Stimulated activated CD4-positive, alpha-beta T cell treated with anti-CD3 and anti-CD28 coated beads, TNF-alpha, amount 100 ng/mL, for 1 hour (primary cell): ENCODE measurements around the gene CDK5RAP3.
"Not testable (repeated sequence)": the region's sequence is repeated elsewhere in the genome, so short reads cannot be mapped to it uniquely, and the experiment has no call there.

Experiments used
- DNase-seq, 3 donors: peaks; one replicate each; pipeline ENCODE4 v3.0.0-alpha.2; 2020; ENCODE audit warnings: low read depth in 3 of 3, low spot score in 1 of 3

CDK5RAP3 gene

DNA sequence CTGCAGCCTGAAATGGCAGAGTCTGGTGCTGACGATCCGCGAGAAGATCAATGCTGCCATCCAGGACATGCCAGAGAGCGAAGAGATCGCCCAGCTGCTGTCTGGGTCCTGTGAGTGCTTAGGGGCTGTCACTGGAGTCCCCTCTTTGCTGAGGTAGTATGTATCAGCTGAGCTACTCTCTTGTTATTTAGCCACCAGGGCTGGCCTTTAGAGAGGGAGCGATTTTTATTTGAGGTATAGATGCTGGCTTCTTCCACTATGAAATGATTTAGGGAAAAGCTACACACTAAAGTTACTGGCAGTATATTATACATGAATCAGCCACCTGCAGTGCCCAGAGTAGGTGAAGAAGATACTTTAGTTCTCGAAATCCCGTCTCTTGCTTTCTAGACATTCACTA is 2.6 kb downstream of the CDK5RAP3 start:
- DNase-seq, result no peak

DNA sequence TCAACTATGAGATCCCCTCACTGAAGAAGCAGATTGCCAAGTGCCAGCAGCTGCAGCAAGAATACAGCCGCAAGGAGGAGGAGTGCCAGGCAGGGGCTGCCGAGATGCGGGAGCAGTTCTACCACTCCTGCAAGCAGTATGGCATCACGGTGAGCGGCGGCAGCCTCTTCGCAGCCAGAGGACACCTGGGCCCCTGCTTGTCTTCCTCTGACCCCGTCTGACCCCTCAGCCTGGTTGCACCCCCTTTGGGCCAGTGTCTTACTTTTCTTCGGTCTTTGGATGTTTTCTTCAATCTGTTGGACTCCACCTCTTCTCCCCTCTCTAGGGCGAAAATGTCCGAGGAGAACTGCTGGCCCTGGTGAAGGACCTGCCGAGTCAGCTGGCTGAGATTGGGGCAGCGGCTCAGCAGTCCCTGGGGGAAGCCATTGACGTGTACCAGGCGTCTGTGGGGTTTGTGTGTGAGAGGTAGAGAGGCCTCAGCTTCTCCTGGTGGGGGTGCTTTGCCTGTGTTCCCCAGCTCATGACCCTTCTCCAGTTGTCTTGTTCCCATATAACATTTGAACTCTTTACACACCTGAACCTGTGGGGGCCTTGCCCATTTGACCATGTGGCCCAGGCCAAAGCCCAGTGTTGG is 4.4 kb downstream of the CDK5RAP3 start:
- DNase-seq, result no peak

DNA sequence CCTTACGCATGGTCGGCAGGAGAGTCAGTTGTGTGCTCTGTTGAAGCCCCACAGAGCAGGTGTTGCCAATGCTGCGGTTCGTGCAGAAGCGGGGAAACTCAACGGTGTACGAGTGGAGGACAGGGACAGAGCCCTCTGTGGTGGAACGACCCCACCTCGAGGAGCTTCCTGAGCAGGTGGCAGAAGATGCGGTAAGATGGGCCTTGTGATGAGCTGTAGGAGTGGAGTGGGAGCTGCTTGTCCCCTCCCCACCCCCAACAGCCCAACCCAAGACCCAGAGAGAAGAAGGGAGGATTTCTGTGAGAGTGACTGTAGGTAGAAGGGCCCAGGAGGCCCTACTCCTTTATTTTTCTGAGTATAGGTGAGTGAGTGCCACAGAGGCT is 4.9 kb downstream of the CDK5RAP3 start:
- DNase-seq, result no peak

DNA sequence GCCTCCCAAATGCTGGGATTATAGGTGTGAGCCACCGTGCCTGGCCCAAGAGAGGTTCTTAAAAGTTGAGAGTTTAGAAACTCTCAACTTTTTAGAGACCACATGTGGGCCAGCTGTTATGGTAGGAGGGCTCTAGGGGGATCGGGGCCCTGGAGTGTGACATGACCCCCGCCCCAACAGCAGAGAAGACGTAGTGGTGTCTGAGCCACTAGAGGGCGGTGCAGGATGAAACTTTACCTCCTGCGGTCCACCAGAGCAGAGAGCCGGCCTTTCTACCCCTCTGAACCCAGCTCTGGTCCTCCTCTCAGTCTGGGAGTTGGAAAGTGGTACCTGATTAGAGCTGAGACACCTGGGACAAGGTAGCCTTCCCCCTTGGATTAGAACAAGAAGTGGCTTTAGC is 7.4 kb downstream of the CDK5RAP3 start:
- peak in 2 of 3 donors; percentile 5 to 21 for DNase-seq

DNA sequence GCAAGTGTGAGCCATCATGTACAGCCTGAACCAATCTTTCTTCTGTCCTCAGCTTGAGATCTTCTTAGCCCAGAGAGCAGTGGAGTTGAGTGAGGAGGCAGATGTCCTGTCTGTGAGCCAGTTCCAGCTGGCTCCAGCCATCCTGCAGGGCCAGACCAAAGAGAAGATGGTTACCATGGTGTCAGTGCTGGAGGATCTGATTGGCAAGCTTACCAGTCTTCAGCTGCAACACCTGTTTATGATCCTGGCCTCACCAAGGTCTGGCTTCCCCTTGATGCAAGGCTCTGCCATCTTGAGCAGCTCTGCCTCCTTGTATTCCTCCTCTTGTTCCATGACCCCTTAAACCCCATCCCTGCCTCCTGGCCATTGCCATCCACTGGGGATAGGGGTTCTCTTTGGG is 9.6 kb downstream of the CDK5RAP3 start:
- no peak for DNase-seq

DNA sequence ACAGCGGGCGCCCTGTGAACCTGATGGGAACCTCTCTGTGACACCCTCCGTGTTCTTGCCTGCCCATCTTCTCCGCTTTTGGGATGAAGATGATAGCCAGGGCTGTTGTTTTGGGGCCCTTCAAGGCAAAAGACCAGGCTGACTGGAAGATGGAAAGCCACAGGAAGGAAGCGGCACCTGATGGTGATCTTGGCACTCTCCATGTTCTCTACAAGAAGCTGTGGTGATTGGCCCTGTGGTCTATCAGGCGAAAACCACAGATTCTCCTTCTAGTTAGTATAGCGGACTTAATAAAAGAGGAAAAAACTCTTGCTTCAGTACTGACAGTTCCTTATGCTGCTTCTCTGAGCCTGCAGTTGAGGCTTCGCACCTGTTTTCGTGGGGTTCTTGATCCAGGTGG is 10.5 kb downstream of the CDK5RAP3 start:
- no peak for DNase-seq

DNA sequence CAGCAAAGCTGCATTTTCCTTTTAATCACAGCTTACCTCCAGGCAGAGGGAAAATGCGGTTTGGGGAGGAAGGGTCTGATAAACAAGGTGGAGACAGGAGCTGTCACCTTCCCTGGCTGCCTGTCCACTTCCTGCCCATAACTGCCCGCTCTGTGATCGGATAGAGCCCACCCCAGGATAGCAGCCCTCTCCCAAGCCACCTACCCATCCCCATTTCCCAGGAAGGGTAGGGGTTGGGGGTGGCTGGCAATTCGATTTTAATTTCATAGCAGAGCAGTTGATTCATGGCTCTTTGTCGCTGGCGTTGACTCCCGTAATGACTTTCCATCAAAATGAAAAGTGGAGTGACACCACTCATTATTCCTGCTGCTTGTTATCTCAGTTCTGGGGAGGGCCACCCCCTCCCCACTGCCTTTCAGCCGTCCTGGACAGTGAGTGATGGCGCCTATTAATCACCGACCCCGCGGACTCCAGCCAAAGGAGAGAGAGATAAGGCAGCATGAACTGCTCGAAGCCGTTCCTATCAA is 11.2 kb downstream of the CDK5RAP3 start:
- DNase-seq, result no peak

DNA sequence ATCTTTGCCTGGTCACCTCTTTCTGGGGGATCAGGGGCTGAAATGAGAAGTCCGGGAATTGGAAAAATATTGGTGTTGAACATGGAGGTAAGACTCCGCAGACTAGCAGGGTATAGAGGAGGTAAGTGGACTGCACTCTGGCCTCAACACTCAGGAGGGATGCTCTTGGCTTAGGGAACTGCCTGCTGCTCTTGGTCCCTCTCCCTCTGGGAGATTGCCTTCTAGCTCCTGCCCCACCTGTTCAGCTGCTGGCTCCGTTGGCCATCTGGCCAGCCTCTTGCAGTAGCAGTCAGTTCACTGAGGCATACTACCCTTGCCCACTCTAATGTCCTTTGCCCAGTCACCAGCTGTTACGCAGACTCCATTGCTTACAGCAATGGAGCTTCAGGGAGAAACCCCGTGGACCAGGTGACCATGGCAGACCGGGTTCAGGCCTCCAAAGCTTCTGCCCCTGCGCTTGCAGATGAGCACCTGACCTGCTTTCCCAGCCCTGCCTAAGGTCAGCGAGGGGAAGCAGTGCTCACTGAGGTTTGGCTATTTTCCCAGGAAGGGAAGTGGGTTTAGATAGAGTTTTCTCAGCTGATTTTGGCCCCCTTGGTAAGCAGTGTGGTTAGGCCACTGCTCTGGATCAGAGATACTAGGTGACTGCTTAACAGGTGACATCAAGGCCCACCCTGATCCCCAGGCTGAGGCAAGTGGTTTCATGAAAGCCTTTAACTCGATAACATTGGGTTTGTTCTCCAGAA is 11.9 kb downstream of the CDK5RAP3 start:
- DNase-seq, result no peak

DNA sequence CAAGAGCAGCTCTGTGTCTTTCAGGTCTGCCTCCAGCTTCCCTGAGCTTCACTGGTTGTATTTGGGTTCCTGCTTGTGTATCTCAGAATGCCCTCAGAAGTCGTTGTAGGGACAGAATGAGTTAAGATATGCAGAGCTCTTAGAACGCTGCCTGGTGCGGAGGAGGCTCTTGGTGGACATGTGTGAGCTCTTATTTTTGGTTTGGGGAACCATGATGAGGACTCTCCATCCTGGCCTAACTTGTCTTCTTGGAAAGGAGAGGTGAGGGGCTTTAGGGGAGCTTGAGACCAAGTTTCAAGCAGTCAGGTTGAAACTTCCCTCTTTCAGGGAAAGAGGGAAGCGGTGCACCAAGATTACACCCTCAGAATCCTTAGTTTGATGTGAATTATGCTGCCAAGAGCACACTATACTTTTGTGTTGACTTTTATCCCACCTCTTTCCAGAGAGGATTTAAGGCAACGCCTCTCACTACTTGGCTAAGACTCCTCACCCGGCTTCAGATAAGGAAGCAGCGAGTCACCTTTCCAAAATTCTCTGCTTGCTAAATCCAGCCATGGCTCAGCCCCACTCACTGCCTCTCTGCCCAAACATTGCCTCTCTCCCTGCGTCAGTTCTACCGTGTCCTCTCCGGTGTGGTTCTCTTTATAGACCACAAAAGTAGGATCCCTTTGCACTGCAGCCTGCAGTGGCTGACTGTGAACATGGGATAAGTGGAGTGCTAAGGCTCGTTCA is 12.7 kb downstream of the CDK5RAP3 start:
- no peak for DNase-seq

DNA sequence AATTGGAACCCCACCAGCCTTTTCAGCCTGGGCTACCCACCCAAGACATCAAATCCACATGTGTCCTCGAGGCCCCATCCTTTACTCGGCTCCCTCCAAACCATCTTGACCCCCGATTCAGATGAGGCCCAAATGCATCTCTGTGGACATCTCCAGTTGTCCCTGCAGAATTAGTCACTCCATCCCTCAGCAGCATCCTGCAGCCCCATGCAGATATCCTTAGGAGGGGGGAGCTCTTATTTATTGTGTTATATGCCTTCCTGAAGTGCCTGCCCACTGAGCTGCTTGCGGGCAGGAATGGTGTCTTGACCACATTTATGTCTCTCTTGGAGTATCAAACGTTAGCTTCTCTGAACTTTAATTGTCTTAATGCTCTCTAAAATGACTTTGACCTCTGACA is 15.6 kb downstream of the CDK5RAP3 start:
- DNase-seq, result no peak

DNA sequence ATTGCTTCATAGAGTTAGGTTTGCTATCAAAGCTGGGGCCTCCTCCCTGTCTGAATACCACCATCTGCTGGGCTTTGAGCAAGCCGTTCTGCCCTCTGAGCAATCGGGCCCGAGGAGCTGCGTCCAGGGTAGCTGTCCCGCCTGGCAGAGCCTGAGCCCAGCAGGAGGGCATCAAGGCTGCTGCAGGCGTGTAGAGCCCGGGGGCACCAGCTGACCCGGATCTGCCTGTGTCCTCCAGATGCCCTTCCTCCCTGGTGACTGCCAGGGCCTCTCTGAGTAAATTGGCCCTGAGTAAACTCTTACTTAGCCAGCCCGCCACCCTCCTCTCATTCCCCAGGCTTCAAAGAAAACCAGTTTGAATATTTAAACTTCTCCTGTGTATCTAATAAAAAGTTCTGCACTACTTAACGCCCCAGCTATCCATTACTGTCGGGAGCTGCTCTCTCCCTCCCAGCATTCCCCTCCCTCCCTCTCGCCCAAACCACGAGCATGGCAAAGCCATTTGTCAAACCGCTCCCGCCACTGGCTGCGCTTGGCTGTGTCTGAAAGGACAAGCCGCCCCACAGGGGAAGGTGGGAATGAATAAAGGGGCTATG is 16.4 kb downstream of the CDK5RAP3 start:
- no peak for DNase-seq

DNA sequence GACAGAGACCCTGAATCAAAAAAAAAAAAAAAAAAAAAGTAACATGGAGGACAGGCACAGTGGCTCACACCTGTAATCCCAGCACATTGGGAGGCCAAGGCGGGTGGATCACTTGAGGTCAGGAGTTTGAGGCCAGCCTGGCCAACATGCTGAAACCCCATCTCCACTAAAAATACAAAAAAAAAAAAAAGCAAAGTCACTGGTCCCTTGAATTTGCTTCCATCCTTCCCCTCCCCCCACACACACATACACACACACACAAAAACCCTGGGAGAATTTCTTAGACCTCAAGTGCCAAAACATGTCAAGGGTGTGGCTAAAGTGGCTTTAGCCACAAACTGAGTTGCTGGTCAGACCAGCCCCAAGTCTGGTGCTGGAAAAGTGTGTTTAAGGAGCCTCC is 17.5 kb downstream of the CDK5RAP3 start:
- not testable (repeated sequence) for DNase-seq

DNA sequence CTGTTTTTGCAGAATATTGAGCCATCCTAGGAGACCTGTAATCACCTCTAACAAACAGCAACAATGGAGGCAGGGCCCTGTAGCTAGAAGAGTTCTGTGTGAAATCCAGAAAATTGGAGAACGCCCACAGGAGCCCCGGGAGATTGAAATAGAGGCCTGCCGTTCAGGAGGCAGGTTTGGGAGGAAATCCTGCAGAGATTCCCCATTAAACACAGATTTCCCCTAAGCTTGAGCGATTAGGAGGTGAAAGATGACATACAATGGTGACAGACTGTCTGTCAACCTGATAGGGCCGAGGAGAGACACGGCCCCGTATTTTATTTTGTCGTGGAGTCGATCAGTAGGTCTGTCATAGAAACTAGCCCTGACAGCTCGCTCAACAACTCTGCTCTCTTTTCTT is 18.2 kb downstream of the CDK5RAP3 start:
- DNase-seq, result no peak

DNA sequence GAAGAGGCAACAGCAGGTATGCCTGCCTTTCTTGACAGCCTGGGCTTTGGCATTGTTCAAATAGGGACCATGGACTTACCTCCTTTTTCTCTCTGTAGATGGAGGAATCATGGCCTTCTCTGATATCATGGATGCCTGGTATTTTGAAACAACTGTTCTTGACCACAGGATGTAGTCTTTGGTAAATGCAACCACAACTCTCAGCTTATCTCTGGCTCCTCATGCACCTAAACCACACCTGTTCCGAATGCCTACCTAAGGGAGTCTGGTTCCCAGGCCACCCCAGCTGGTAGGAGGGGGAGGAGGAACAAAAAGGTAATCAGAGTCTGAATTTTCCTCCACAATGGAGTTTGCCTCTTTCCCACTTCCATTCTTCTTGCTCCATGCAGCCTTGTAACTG is 18.8 kb downstream of the CDK5RAP3 start:
- no peak for DNase-seq

DNA sequence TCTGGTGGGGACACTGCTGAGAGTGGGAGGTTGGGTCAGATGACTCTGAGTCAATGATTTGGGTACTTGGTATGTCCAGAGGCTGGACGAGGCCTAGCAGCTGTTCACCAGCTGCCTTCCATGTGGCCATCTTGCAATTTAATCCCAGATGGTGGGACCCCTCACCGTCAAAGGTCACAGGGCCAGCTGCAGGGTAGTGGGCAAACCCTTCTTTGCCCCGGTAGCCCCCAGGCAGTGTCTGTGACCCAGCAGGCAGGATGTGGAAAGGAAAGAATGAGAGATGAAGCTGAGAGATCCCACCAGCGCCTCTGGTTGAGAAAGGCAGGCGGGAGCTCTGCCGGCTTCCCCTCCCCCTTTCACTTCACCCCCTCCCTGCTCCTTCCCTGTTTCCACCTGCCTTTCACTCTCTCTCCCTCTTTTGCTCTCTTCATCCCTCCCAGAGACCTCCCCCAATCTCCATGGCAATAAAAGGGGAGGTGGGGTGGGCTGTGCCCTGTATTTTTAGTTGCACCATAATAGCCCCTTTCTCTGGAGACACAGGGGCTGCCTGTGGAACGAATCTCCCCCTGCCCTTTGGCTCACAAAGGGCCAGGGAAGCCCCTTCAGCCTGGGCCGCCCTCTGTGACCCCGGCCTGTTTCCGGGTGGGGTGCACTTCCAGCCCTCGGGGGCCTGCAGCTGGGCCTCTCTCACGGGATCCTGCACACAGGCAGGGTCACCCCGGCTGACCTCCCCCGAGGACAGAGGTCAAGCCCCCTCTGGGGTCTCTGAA is 20.2 kb downstream of the CDK5RAP3 start:
- no peak for DNase-seq

DNA sequence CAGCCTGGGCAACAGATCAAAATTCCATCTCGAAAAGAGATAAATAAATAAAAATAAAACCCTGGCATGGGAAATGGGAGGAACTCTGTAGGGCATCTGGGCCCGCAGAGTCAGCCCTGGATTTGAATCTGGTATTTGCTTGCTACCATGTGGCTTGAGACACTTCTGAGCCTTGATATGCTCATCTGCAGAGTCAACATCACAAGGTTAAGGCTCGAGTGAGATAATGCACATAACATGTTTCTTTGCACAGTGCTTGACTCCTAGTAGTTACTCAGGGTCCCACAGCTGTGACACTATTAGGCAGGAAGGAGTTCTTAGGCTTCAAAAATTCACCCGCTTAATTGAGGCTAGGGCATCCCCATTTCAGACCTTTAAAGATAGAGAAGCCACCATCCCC is 21.3 kb downstream of the CDK5RAP3 start:
- DNase-seq, result no peak

DNA sequence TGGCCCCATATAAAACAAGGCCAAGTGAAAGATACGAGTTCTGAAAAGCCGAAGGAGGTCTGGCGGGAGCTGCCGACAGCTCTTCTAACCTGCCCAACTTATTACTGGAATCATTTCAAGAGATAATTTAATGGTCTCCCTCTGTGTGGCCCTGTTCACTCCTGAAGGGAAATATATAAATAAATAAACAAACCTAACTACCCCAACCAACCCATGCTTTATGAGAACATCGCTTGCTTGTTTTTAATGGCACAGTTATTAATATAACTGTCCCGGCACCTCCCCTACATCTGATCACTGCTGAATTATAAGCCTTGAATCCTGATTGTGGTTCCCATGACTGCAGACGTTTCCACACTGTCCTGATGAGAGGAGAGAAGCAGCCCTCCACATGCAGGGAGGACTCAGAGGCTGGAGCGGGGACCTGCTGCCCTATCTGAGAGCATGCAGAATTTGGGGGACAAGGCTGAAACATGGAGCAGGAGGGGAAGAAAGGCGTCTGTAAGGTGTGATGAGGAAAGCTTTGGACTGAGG is 22.2 kb downstream of the CDK5RAP3 start:
- no peak for DNase-seq

DNA sequence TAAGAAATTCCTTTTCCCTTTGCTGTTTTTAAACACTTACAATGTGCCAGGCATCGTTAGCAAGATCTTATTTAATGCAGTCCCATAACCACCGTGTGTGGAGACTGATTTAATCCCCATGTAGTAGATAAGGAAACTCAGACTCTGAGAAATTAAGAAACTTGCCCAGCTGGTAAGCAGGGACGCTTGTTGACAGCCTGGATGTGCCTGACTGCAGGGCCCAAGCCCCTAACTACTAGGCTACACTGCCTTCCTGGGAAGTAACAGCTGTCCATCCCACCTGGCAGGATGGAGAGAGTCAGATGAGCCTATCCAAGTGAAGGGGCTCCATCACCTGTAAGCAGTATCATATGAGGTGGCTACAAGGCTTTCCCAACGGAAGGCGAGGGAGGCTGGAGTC is 23.1 kb downstream of the CDK5RAP3 start:
- no peak for DNase-seq

DNA sequence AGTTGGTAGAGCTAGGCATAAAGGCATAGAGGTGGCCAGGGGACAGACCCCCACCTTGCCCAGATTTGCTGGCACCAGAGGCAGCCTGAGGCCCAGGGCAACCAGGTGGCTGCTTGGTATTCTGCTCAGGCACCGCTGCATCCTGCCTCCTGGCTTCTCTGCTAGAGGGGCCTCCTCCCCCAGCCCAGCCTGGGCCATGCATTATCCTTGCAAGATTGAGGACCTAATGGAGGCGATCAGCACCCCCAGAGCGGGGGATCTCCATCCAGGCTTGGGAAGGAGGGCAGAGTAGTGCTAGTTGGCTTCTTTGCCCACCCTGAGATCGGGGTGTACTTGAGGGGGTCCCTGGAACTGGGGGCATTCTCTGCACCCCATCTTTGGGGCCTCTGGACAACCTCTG is 23.8 kb downstream of the CDK5RAP3 start:
- no peak for DNase-seq

DNA sequence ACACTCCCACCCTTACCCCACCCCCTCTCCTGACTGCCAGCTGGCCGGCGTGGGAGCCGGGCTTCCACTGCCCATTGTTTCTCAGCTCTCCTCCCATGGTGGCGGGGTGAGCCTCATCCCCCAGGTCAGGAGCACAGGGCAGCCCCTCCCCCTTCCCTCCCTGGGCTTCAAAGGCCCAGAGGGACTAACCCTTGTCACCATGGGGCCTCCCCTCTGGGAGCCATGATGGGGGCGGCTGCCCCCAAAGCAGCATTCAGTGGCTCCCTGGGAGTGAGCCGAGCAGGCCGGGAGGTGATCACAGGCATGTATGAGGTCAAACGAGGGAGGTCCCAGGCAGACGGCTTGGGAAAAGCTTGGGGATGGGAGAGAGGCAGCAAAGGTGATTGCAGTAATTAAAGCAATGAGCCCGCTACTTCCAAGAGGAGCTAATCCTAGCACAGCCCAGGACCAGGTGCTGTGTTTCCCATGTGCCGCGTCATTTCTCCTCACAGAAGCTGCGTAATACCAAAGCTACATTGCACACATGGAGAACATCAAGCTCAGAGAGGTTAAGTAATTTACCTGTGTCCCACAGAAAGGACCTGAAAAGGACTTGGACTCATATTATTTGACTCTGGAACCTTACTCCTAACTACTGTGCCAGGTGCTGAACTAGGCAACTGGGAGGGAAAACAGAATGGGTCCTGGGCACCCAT is 24.5 kb downstream of the CDK5RAP3 start:
- no peak for DNase-seq
